H1 (cell line): ENCODE results near the gene MGMT. TPM values are rescaled to one million over a fixed set of nuclear protein-coding genes. Genes with fewer than 3 reads are reported as not detected.
A peak's percentile ranks its signal among the peaks of the same experiment; 100 is the strongest.

Experiments
- CTCF ChIA-PET: fragments of 300-600 bp; sonication (Branson Sonifier 250); formaldehyde crosslinking; loops from one replicate; lab custom pipeline; 2021; ENCODE audit not compliant: partially characterized antibody; lab: Charles Lee
- POLR2A ChIA-PET: fragments of 300-600 bp; sonication (Branson Sonifier 250); formaldehyde crosslinking; loops from one replicate; lab custom pipeline; 2021; ENCODE audit warnings: inconsistent platforms; ENCODE audit not compliant: partially characterized antibody; lab: Charles Lee
- DNase-seq, 2 experiments: peaks; one replicate each; pipeline versions ENCODE4 v3.0.0 to v3.0.0-alpha.2; 2010 to 2022; ENCODE audit warnings: low spot score in 2 of 2, low read depth in 1 of 2, mixed read lengths in 1 of 2
- FAIRE-seq: peaks from 2 replicates; lab custom pipeline; 2011; peaks lifted over from hg19 to GRCh38; lab: Jason Lieb, UNC
- H2AFZ ChIP-seq: 2 replicates; pipeline ENCODE4 v1.8.1; 2012; ENCODE audit warnings: low read length, inconsistent platforms
- H2AK5ac ChIP-seq: 2 replicates; pipeline ENCODE4 v1.6.1; 2013; ENCODE audit warnings: low read depth, low read length
- H2BK120ac ChIP-seq: replicated peaks from 2 replicates; pipeline ENCODE3; 2013; ENCODE audit warnings: low read depth, low read length, inconsistent platforms
- H2BK12ac ChIP-seq: 2 replicates; pipeline ENCODE4 v1.6.1; 2013; ENCODE audit warnings: low read depth, low read length
- H2BK15ac ChIP-seq: 2 replicates; pipeline ENCODE4 v1.6.1; 2013; ENCODE audit warnings: low read length
- H2BK20ac ChIP-seq: 2 replicates; pipeline ENCODE4 v1.6.1; 2013; ENCODE audit warnings: low read length
- H2BK5ac ChIP-seq: 2 replicates; pipeline ENCODE4 v1.6.1; 2013; ENCODE audit warnings: low read depth, low read length
- H3K14ac ChIP-seq: 2 replicates; pipeline ENCODE4 v1.6.1; 2013; ENCODE audit warnings: inconsistent platforms; ENCODE audit not compliant: insufficient read length
- H3K18ac ChIP-seq: 2 replicates; pipeline ENCODE4 v1.6.1; 2013; ENCODE audit warnings: low read length; ENCODE audit errors: extremely low read depth
- H3K23ac ChIP-seq: 2 replicates; pipeline ENCODE4 v1.6.1; 2013; ENCODE audit warnings: inconsistent platforms; ENCODE audit not compliant: insufficient read length
- H3K23me2 ChIP-seq: 2 replicates; pipeline ENCODE4 v1.6.1; 2013; ENCODE audit warnings: low read depth, low read length
- H3K27ac ChIP-seq: 2 replicates; pipeline ENCODE4 v1.6.1; 2011; ENCODE audit warnings: low read depth, low read length, inconsistent platforms
- H3K27me3 ChIP-seq, 4 experiments: replicated peaks in 1 of 4; 1 replicate in 1 of 4; 2 replicates in 3 of 4; pipeline versions ENCODE4 v1.6.1 to v1.8.1; 2011 to 2013; ENCODE audit warnings: low read length in 3 of 4, mild to moderate bottlenecking in 3 of 4, inconsistent platforms in 2 of 4, mixed read lengths in 2 of 4, moderate library complexity in 1 of 4; ENCODE audit not compliant: control insufficient read depth in 3 of 4, insufficient read depth in 3 of 4; ENCODE audit errors: extremely low read depth in 1 of 4
- H3K36me3 ChIP-seq, 4 experiments: 2 replicates each; pipeline versions ENCODE4 v1.6.1 to v1.8.1; 2011 to 2013; ENCODE audit warnings: mild to moderate bottlenecking in 4 of 4, low read length in 3 of 4, moderate library complexity in 2 of 4, control low read depth in 1 of 4, inconsistent platforms in 1 of 4; ENCODE audit not compliant: insufficient read depth in 4 of 4, control insufficient read depth in 2 of 4
- H3K4ac ChIP-seq: replicated peaks from 2 replicates; pipeline ENCODE3; 2013; ENCODE audit warnings: low read length, low read depth, mixed read lengths, inconsistent platforms; ENCODE audit not compliant: insufficient read length
- H3K4me1 ChIP-seq, 4 experiments: replicated peaks in 1 of 4; 1 replicate in 1 of 4; 2 replicates in 3 of 4; pipeline versions ENCODE4 v1.6.1 to v1.8.1; 2011 to 2013; ENCODE audit warnings: low read length in 3 of 4, inconsistent platforms in 2 of 4, mixed read lengths in 1 of 4; ENCODE audit not compliant: insufficient read depth in 4 of 4, control insufficient read depth in 3 of 4
- H3K4me2 ChIP-seq, 2 experiments: 2 replicates each; pipeline versions ENCODE4 v1.6.1 to v1.8.1; 2011 to 2013; ENCODE audit warnings: low read depth in 2 of 2, low read length in 2 of 2, control low read depth in 1 of 2, inconsistent platforms in 1 of 2, mild to moderate bottlenecking in 1 of 2; ENCODE audit not compliant: insufficient read depth in 1 of 2
- H3K4me3 ChIP-seq, 4 experiments: fragments of 200-600, 300-600 bp in 1 of 4; sonication (generic), shearing (Covaris generic), sonication (Bioruptor Twin) in 1 of 4; 2 replicates each; pipeline versions ENCODE4 v1.5.1 to v1.8.1; 2011 to 2016; ENCODE audit warnings: low read length in 4 of 4, low read depth in 3 of 4, control low read depth in 2 of 4, inconsistent platforms in 2 of 4, mild to moderate bottlenecking in 2 of 4, mixed read lengths in 1 of 4, moderate library complexity in 1 of 4; ENCODE audit not compliant: insufficient read depth in 2 of 4; ENCODE audit errors: extremely low read depth in 1 of 4
- H3K56ac ChIP-seq: replicated peaks from 2 replicates; pipeline ENCODE3; 2013; ENCODE audit warnings: low read depth, mild to moderate bottlenecking, mixed read lengths, low read length, inconsistent platforms; ENCODE audit not compliant: insufficient read length
- H3K79me1 ChIP-seq: 2 replicates; pipeline ENCODE4 v1.6.1; 2013; ENCODE audit warnings: low read depth, low read length, control low read depth
- H3K79me2 ChIP-seq, 2 experiments: 2 replicates each; pipeline versions ENCODE4 v1.6.1 to v1.8.1; 2012 to 2013; ENCODE audit warnings: low read length in 2 of 2, mild to moderate bottlenecking in 2 of 2, inconsistent platforms in 1 of 2; ENCODE audit not compliant: insufficient read depth in 2 of 2, control insufficient read depth in 1 of 2
- H3K9ac ChIP-seq, 4 experiments: replicated peaks in 1 of 4; 1 replicate in 1 of 4; 2 replicates in 3 of 4; pipeline versions ENCODE4 v1.6.1 to v1.8.1; 2011 to 2013; ENCODE audit warnings: low read depth in 3 of 4, low read length in 3 of 4, control low read depth in 2 of 4, mild to moderate bottlenecking in 2 of 4, moderate library complexity in 2 of 4, inconsistent platforms in 1 of 4; ENCODE audit errors: extremely low read depth in 1 of 4
- H3K9me3 ChIP-seq, 2 experiments: 2 replicates each; pipeline versions ENCODE4 v1.6.1 to v1.8.1; 2012 to 2013; ENCODE audit warnings: mild to moderate bottlenecking in 2 of 2, moderate library complexity in 2 of 2, control low read depth in 1 of 2, inconsistent platforms in 1 of 2, low read depth in 1 of 2, low read length in 1 of 2, mixed read lengths in 1 of 2; ENCODE audit not compliant: insufficient read depth in 2 of 2
- H4K20me1 ChIP-seq, 2 experiments: replicated peaks in 1 of 2; 2 replicates each; pipeline versions ENCODE3 to v1.8.1; 2011 to 2013; ENCODE audit warnings: inconsistent platforms in 2 of 2, low read length in 2 of 2, mild to moderate bottlenecking in 1 of 2; ENCODE audit not compliant: insufficient read depth in 2 of 2, control insufficient read depth in 1 of 2
- H4K5ac ChIP-seq: 2 replicates; pipeline ENCODE4 v1.6.1; 2013; ENCODE audit warnings: low read length, low read depth, mixed read lengths, inconsistent platforms; ENCODE audit not compliant: insufficient read length
- H4K8ac ChIP-seq: 2 replicates; pipeline ENCODE4 v1.8.0; 2013; ENCODE audit warnings: mild to moderate bottlenecking, moderate library complexity, low read length, inconsistent platforms; ENCODE audit not compliant: insufficient read depth; ENCODE audit errors: extremely low read depth
- H4K91ac ChIP-seq: replicated peaks from 2 replicates; pipeline ENCODE3; 2013; ENCODE audit warnings: low read length, mixed read lengths, inconsistent platforms; ENCODE audit not compliant: insufficient read length
- CBX5 ChIP-seq: fragments of 300-800, 300-1000 bp; sonication (generic); IDR thresholded peaks from 2 replicates; pipeline ENCODE4 v1.7.1; 2016; ENCODE audit warnings: antibody characterized with exemption, low read length, low read depth
- JUND ChIP-seq: IDR thresholded peaks from 2 replicates; pipeline ENCODE4 v1.6.1; 2011; ENCODE audit warnings: mild to moderate bottlenecking, improper control_type of control experiment, low read length
- KDM4A ChIP-seq: IDR thresholded peaks from one replicate; pipeline ENCODE4 v1.7.1; 2012; ENCODE audit warnings: low read depth, mild to moderate bottlenecking, moderate library complexity, low read length, inconsistent platforms; ENCODE audit not compliant: severe bottlenecking
- POLR2AphosphoS5 ChIP-seq: IDR thresholded peaks from 2 replicates; pipeline ENCODE4 v1.6.1; 2011; ENCODE audit warnings: low read depth, low read length
- POU5F1 ChIP-seq: IDR thresholded peaks from 2 replicates; pipeline ENCODE4 v1.6.1; 2011; ENCODE audit warnings: low read depth, mild to moderate bottlenecking, low read length, moderate library complexity
- WGBS, 2 experiments: shearing (Covaris generic) in 1 of 2; methylation state at CpG; one replicate each; pipeline versions ENCODE4 v1.1.6 to v1.1.7; 2013 to 2015; ENCODE audit warnings: low lambda C conversion rate in 2 of 2, mixed read lengths in 2 of 2, inconsistent platforms in 1 of 2, low coverage in 1 of 2, missing lambda C conversion rate in 1 of 2; ENCODE audit not compliant: insufficient replicate concordance in 2 of 2, insufficient coverage in 1 of 2, insufficient read length in 1 of 2; ENCODE audit errors: extremely low coverage in 1 of 2, missing lambda C conversion rate in 1 of 2; 5-methylcytosine and 5-hydroxymethylcytosine counted together
- polyA plus RNA-seq, 7 experiments: library from polyadenylated mRNA; depleted of rRNA in 3 of 7; stranded (reverse) in 5 of 7; unstranded in 2 of 7; fragments of >200 nt in 5 of 7; fragments of 200-250 nt in 2 of 7; gene quantifications; 1 replicate in 5 of 7; 2 replicates in 1 of 7; 4 replicates in 1 of 7; pipeline versions ENCODE4 v1.2.1 to v1.2.3, GENCODE V29; 2011 to 2013; ENCODE audit warnings: missing spikeins in 2 of 7, mixed read lengths in 2 of 7
- total RNA-seq: library from RNA; stranded (reverse); fragmentation: NEBNext Ultra II Directional; extraction: Animal tissue kit (Norgen Biotek cat#: 25700); gene quantifications from 2 replicates; pipeline ENCODE4 v1.2.1, GENCODE V29; 2021

MGMT gene
- total and polyA plus RNA-seq, 2 of the 8 experiments (the other 6 are each of a cell fraction or from before 2014, with no cell fraction given), result 9.9 to 10.7 TPM

DNA sequence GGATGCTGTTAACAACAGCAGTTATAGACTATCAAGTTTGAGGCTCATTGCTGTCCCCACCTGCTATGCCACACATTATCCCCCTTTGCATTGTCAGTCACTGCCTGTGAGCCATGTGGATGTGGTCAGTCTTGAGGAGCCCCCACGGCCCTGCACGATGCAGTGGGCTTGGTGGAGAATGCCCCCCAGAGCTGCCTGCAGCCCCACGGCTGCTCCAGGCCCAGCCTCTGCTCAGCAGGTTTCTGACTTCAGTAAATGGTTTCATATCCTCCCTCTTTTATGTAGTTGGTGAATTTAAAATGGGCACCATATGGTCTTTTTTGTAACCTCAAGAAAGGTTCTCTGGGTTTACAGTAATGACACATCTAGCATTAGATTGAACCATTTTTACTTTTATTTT is 332.9 kb downstream of the MGMT start:
- FAIRE-seq (no peak), DNase-seq (no peak)
- no peak overlapping the region for H4K5ac ChIP-seq
- H3K79me2 ChIP-seq, result no peaks in the 10 kb centered on the region
- no peak overlapping the region for H2BK15ac ChIP-seq
- POLR2A ChIA-PET, result no interaction called here
- H3K4ac ChIP-seq, result no peak overlapping the region
- H3K79me1 ChIP-seq, result no peaks in the 10 kb centered on the region
- TF ChIP-seq POLR2AphosphoS5 (no peak), CBX5 (no peak), JUND (no peak), KDM4A (no peak), POU5F1 (no peak)
- TF ChIP-seq, all 59 proteins: peak for 0
- H3K23me2 ChIP-seq, result no peaks in the 10 kb centered on the region
- H2AFZ ChIP-seq, result no peak overlapping the region
- CTCF ChIA-PET, result interaction anchor here (0.6 kb wide), 1 partner anchor 432 kb away, joined by 3 read pairs; no protein-coding TSS in a partner anchor
- H2BK5ac ChIP-seq, result no peak overlapping the region
- no peaks in the 10 kb centered on the region for H4K20me1 ChIP-seq
- no peak overlapping the region for H2BK12ac ChIP-seq
- H3K9me3 ChIP-seq, result peaks cover 0 to 8% of the 10 kb centered on the region in 2 experiments; a peak in 2 of 4 replicates
- no peak overlapping the region for H3K23ac ChIP-seq
- no peak overlapping the region for H2BK20ac ChIP-seq
- H4K91ac ChIP-seq, result no peak overlapping the region
- 78% methylated on average over 3 of the region's 3 CpGs; no CpG with 5 or more reads in 1 of the 2 experiments for WGBS, 2 experiments
- H3K18ac ChIP-seq, result no peak overlapping the region
- H3K9ac ChIP-seq, result no peak overlapping the region
- peak overlapping the region; percentile 35; the same call in 1 of the 2 replicates for H4K8ac ChIP-seq
- no peaks in the 10 kb centered on the region; a peak in 1 of 7 replicates for H3K4me1 ChIP-seq
- no peak overlapping the region for H3K56ac ChIP-seq
- no peaks in the 10 kb centered on the region for H3K27me3 ChIP-seq
- H2AK5ac ChIP-seq, result no peak overlapping the region
- no peak overlapping the region for H3K4me2 ChIP-seq
- H3K4me3 ChIP-seq, result no peak overlapping the region
- no peak overlapping the region for H2BK120ac ChIP-seq
- no peak overlapping the region for H3K14ac ChIP-seq
- H3K36me3 ChIP-seq, result no peaks in the 10 kb centered on the region
- H3K27ac ChIP-seq, result no peak overlapping the region
